ENCODE results near the gene TMEM178B.

The TMEM178B gene

GRCh38 chr7:141263983-141264382 is 190.1 kb downstream of the TMEM178B start:
- Histone ChIP-seq H3K36me3 (no peaks in the 10 kb centered on the region), H3K27me3 (no peaks in the 10 kb centered on the region), H3K4me3 (ENCODE audit: low read depth in 1 of 2, low read length in 1 of 2) (no peak overlapping the region), H3K4me1 (ENCODE audit: control insufficient read depth in 1 of 2, insufficient read depth in 1 of 2, low read depth in 1 of 2, low read length in 1 of 2) (no peaks in the 10 kb centered on the region), H3K9me3 (no peaks in the 10 kb centered on the region), H3K27ac (no peak overlapping the region)
- no peak for TF ChIP-seq CTCF (IDR thresholded peaks at IDR 0.05)

GRCh38 chr7:141264511-141264910 is 190.6 kb downstream of the TMEM178B start:
- TF ChIP-seq CTCF (IDR thresholded peaks at IDR 0.05), result no peak
- Histone ChIP-seq H3K9me3 (no peaks in the 10 kb centered on the region), H3K27ac (no peak overlapping the region), H3K4me3 (ENCODE audit: low read depth in 1 of 2, low read length in 1 of 2) (no peak overlapping the region), H3K4me1 (ENCODE audit: control insufficient read depth in 1 of 2, insufficient read depth in 1 of 2, low read depth in 1 of 2, low read length in 1 of 2) (no peaks in the 10 kb centered on the region), H3K36me3 (no peaks in the 10 kb centered on the region), H3K27me3 (no peaks in the 10 kb centered on the region)

GRCh38 chr7:141265668-141266067 is 191.8 kb downstream of the TMEM178B start:
- Histone ChIP-seq H3K27me3 (no peaks in the 10 kb centered on the region), H3K27ac (no peak overlapping the region), H3K4me3 (ENCODE audit: low read depth in 1 of 2, low read length in 1 of 2) (no peak overlapping the region), H3K36me3 (no peaks in the 10 kb centered on the region), H3K4me1 (ENCODE audit: control insufficient read depth in 1 of 2, insufficient read depth in 1 of 2, low read depth in 1 of 2, low read length in 1 of 2) (no peaks in the 10 kb centered on the region), H3K9me3 (no peaks in the 10 kb centered on the region)
- no peak for TF ChIP-seq CTCF (IDR thresholded peaks at IDR 0.05)

DNA sequence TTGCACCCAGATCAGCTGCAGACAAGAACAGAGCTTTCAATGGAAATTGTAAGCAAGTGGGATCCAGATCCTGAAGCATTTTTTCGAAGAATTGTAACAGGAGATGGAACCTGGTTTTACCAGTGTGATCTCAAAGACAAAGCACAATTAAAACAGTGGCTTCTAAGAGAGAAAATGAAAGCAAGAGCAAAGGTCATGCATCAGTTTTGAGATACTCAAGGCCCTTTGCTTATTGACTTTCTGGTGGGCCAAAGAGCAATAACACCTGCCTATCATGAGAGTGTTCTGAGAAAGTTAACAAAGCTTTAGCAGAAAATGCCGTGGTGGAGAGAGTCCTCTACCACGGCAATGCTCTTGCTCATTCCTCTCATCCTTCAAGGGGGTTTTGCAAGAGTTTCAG is 194.8 kb downstream of the TMEM178B start:
- H3K36me3 ChIP-seq, result no peaks in the 10 kb centered on the region
- TF ChIP-seq CTCF (IDR thresholded peaks at IDR 0.05), result no peak
- H3K4me3 ChIP-seq (ENCODE audit: low read depth in 1 of 2, low read length in 1 of 2), result no peak overlapping the region
- no peaks in the 10 kb centered on the region for H3K9me3 ChIP-seq
- H3K27me3 ChIP-seq, result no peaks in the 10 kb centered on the region
- H3K4me1 ChIP-seq (ENCODE audit: control insufficient read depth in 1 of 2, insufficient read depth in 1 of 2, low read depth in 1 of 2, low read length in 1 of 2), result no peaks in the 10 kb centered on the region
- no peak overlapping the region for H3K27ac ChIP-seq

- no peak for TF ChIP-seq CTCF (IDR thresholded peaks at IDR 0.05)
- no peak overlapping the region for H3K27ac ChIP-seq
Observed at GRCh38 chr7:141271451-141271850, 197.6 kb downstream of the TMEM178B start.

DNA sequence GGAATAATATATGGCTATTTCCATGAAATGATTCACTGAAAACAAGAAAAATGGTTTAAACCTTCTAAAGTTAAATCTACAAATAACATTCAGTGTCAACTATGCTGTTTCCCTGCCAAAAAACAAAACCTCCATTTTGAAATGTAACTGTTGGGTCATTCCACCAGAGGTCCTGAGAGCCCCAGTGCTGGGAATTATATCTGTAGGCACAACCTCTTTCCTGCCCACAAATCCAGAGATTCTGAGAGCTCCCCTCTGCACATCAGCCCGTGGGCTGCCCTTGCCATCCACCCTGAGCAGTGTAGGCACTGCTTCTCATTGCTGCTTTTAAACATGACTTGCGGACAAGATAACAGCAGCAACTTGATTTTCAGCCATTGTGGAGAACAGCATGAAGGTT is 198.6 kb downstream of the TMEM178B start:
- Histone ChIP-seq H3K9me3 (no peaks in the 10 kb centered on the region), H3K27ac (no peak overlapping the region), H3K4me3 (ENCODE audit: low read depth in 1 of 2, low read length in 1 of 2) (no peak overlapping the region), H3K27me3 (no peaks in the 10 kb centered on the region), H3K4me1 (ENCODE audit: control insufficient read depth in 1 of 2, insufficient read depth in 1 of 2, low read depth in 1 of 2, low read length in 1 of 2) (no peaks in the 10 kb centered on the region), H3K36me3 (no peaks in the 10 kb centered on the region)
- TF ChIP-seq CTCF (IDR thresholded peaks at IDR 0.05), result no peak

More at GRCh38 chr7:141271451-141271850, 197.6 kb downstream of the TMEM178B start:
- Histone ChIP-seq H3K4me3 (ENCODE audit: low read depth in 1 of 2, low read length in 1 of 2) (no peak overlapping the region), H3K36me3 (no peaks in the 10 kb centered on the region), H3K4me1 (ENCODE audit: control insufficient read depth in 1 of 2, insufficient read depth in 1 of 2, low read depth in 1 of 2, low read length in 1 of 2) (no peaks in the 10 kb centered on the region), H3K27me3 (no peaks in the 10 kb centered on the region), H3K9me3 (no peaks in the 10 kb centered on the region)

All from neutrophil (primary cell).